GM23338 (cell line): ENCODE data around the gene C19orf25. TPM values are rescaled to one million over a fixed set of nuclear protein-coding genes. Genes with fewer than 3 reads are reported as not detected.

Source experiments
- ATAC-seq: fragments of 200-7000 bp; cut with Tn5 transposase; 3 replicates; pipeline ENCODE4 v1.9.1; 2020
- DNase-seq: peaks from one replicate; pipeline ENCODE4 v3.0.0-alpha.2; 2015; ENCODE audit warnings: low spot score
- H2AFZ ChIP-seq: fragments of 200-600 bp; sonication (generic); 2 replicates; pipeline ENCODE4 v1.8.0; 2016; ENCODE audit warnings: antibody characterized with exemption, mild to moderate bottlenecking, moderate library complexity
- H3F3A ChIP-seq: fragments of 200-600 bp; sonication (generic); replicated peaks from 2 replicates; pipeline ENCODE4 v1.8.0; 2017; ENCODE audit warnings: antibody characterized with exemption, mixed run types, low read depth
- H3K27ac ChIP-seq: fragments of 200-600 bp; sonication (generic); 2 replicates; pipeline ENCODE4 v1.6.1; 2016; ENCODE audit warnings: low read depth
- H3K27me3 ChIP-seq: fragments of 200-600 bp; sonication (generic); 2 replicates; pipeline ENCODE4 v1.8.0; 2016; ENCODE audit warnings: mild to moderate bottlenecking, mixed run types, moderate library complexity; ENCODE audit not compliant: insufficient read depth
- H3K36me3 ChIP-seq: fragments of 200-600 bp; sonication (generic); 2 replicates; pipeline ENCODE4 v1.8.0; 2016; ENCODE audit warnings: mild to moderate bottlenecking; ENCODE audit not compliant: insufficient read depth
- H3K4me1 ChIP-seq: fragments of 200-600 bp; sonication (generic); 2 replicates; pipeline ENCODE4 v1.8.0; 2016; ENCODE audit warnings: mild to moderate bottlenecking, moderate library complexity; ENCODE audit not compliant: insufficient read depth
- H3K4me2 ChIP-seq: fragments of 200-600 bp; sonication (generic); 2 replicates; pipeline ENCODE4 v1.7.1; 2017; ENCODE audit warnings: mixed run types
- H3K4me3 ChIP-seq: fragments of 200-600 bp; sonication (generic); 2 replicates; pipeline ENCODE4 v1.6.1; 2016; ENCODE audit warnings: mixed run types
- H3K79me2 ChIP-seq: fragments of 200-600 bp; sonication (generic); replicated peaks from 2 replicates; pipeline ENCODE4 v1.8.0; 2017; ENCODE audit warnings: mild to moderate bottlenecking; ENCODE audit not compliant: insufficient read depth
- H3K9me2 ChIP-seq: fragments of 200-600 bp; sonication (generic); 2 replicates; pipeline ENCODE4 v1.8.0; 2017; ENCODE audit not compliant: insufficient read depth
- H4K20me1 ChIP-seq: fragments of 200-600 bp; sonication (generic); replicated peaks from 2 replicates; pipeline ENCODE4 v1.8.0; 2017; ENCODE audit warnings: mild to moderate bottlenecking; ENCODE audit not compliant: insufficient read depth
- H3K27ac Mint-ChIP-seq: 2 replicates; pipeline ENCODE4 v1.8.0; 2020; ENCODE audit warnings: inconsistent platforms, mild to moderate bottlenecking, moderate library complexity, mixed read lengths
- H3K27me3 Mint-ChIP-seq: 3 replicates; pipeline ENCODE4 v1.8.0; 2022; ENCODE audit warnings: low read depth, mild to moderate bottlenecking, moderate library complexity, mixed read lengths, inconsistent platforms; ENCODE audit not compliant: insufficient read depth, poor library complexity
- H3K36me3 Mint-ChIP-seq: 3 replicates; pipeline ENCODE4 v1.8.0; 2021; ENCODE audit warnings: low read depth, mild to moderate bottlenecking, inconsistent platforms, moderate library complexity, mixed read lengths
- H3K4me1 Mint-ChIP-seq: 3 replicates; pipeline ENCODE4 v1.8.0; 2020; ENCODE audit warnings: mild to moderate bottlenecking, inconsistent platforms, mixed read lengths
- H3K4me3 Mint-ChIP-seq: 3 replicates; pipeline ENCODE4 v1.8.0; 2021; ENCODE audit warnings: moderate library complexity, mild to moderate bottlenecking, inconsistent platforms, mixed read lengths
- H3K9me3 Mint-ChIP-seq: 3 replicates; pipeline ENCODE4 v1.8.0; 2020; ENCODE audit warnings: moderate library complexity, mild to moderate bottlenecking, inconsistent platforms, mixed read lengths
- CREB1 ChIP-seq: fragments of 250-450 bp; sonication (Bioruptor Pico); IDR thresholded peaks from 2 replicates; pipeline ENCODE4 v1.5.0; 2020; ENCODE audit warnings: low read depth, mild to moderate bottlenecking, moderate library complexity
- EZH2 ChIP-seq: fragments of 200-600 bp; sonication (generic); IDR thresholded peaks from one replicate; pipeline ENCODE4 v1.8.0; 2017; ENCODE audit warnings: antibody characterized with exemption, mild to moderate bottlenecking, low read depth; ENCODE audit not compliant: unreplicated experiment
- EZH2phosphoT487 ChIP-seq: fragments of 200-600 bp; sonication (generic); IDR thresholded peaks from one replicate; pipeline ENCODE4 v1.8.1; 2018; ENCODE audit warnings: antibody characterized with exemption; ENCODE audit not compliant: unreplicated experiment
- JUNB ChIP-seq: IDR thresholded peaks from one replicate; pipeline ENCODE4 v1.6.1; 2016; ENCODE audit warnings: antibody characterized with exemption; ENCODE audit not compliant: unreplicated experiment
- POLR2AphosphoS5 ChIP-seq: IDR thresholded peaks from 2 replicates; pipeline ENCODE4 v1.6.1; 2016; ENCODE audit warnings: antibody characterized with exemption, low read depth
- REST ChIP-seq: IDR thresholded peaks from one replicate; pipeline ENCODE4 v1.6.1; 2018; ENCODE audit warnings: antibody characterized with exemption; ENCODE audit not compliant: unreplicated experiment
- ZNF114 ChIP-seq: fragments of 250-450 bp; sonication (Bioruptor Pico); IDR thresholded peaks from 2 replicates; pipeline ENCODE4 v1.5.0; 2020; ENCODE audit warnings: mild to moderate bottlenecking, moderate library complexity
- ZNF331 ChIP-seq: fragments of 250-450 bp; sonication (Bioruptor Pico); IDR thresholded peaks from 2 replicates; pipeline ENCODE4 v1.5.0; 2020; ENCODE audit warnings: low read depth, mild to moderate bottlenecking, moderate library complexity
- polyA plus RNA-seq: library from polyadenylated mRNA; unstranded; fragments of >200 nt; fragmentation: Nextera tagmentation; extraction: Ambion mirVana; gene quantifications from 2 replicates; pipeline ENCODE4 v1.2.1, GENCODE V29; 2016
- total RNA-seq: library from RNA; depleted of rRNA; stranded (reverse); fragments of >200 nt; shearing (Covaris generic); gene quantifications from 2 replicates; pipeline ENCODE4 v1.2.3, GENCODE V29; 2014
- TF ChIP-seq, protein P1 (sequence below), 2 experiments: fragments of 200-600 bp in 1 of 2; sonication (generic) in 1 of 2; conservative IDR thresholded peaks; 2 replicates each; pipeline versions ENCODE4 v1.5.1 to v1.6.1; 2016 to 2017; ENCODE audit warnings: antibody characterized with exemption in 2 of 2, low read depth in 2 of 2, mild to moderate bottlenecking in 2 of 2, moderate library complexity in 1 of 2
- TF ChIP-seq, protein P2 (sequence below): fragments of 250-450 bp; sonication (Bioruptor Pico); IDR thresholded peaks from 2 replicates; pipeline ENCODE4 v1.5.0; 2020; ENCODE audit warnings: mild to moderate bottlenecking, moderate library complexity

Gene C19orf25
- total and polyA plus RNA-seq, 2 experiments from 2014 or later: 43.5 to 61.1 TPM

- no peak for TF ChIP-seq REST
Observed at GRCh38 chr19:1522061-1522460, 43.0 kb upstream of the C19orf25 start (continued).

DNA sequence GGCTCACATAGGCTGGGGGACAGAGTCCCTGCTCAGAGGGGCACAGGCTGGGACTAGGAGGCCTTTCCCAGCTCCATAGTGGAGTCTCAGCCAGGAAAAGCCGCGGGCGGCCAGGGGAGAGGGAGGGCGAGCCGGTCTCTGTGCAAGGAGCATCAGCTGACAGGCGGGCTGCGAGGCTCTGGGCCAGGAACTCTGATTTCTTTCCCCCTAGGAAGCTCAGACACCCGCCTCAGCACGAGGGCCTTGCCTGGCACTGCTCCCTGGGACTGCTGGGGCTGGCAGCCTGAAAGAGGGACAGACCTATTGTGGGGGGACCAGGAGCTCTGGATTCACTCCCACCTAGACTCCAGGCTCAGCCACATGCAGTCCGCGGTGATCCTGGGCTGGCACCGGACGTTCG lies 42.6 kb upstream of the C19orf25 start:
- H3K4me2 ChIP-seq: no peak overlapping the region
- no peak overlapping the region for H2AFZ ChIP-seq
- no peak for ATAC-seq
- peaks cover 6% of the 10 kb centered on the region; the same call in 2 of the 3 replicates for H3K4me1 Mint-ChIP-seq
- H3K27me3 ChIP-seq: peaks cover 27% of the 10 kb centered on the region
- no peak for DNase-seq
- H4K20me1 ChIP-seq: no peaks in the 10 kb centered on the region; the same call in 1 of the 2 replicates
- 0 out of 2 replicates have a peak, but pooled peaks cover 4% of the 10 kb centered on the region for H3F3A ChIP-seq
- peaks cover 4% of the 10 kb centered on the region; the same call in 1 of the 3 replicates for H3K36me3 Mint-ChIP-seq
- H3K27ac Mint-ChIP-seq: no peak overlapping the region
- H3K4me3 ChIP-seq: no peak overlapping the region
- H3K27me3 Mint-ChIP-seq: peaks cover 41% of the 10 kb centered on the region
- no peaks in the 10 kb centered on the region for H3K36me3 ChIP-seq
- H3K27ac ChIP-seq: no peak overlapping the region
- peaks cover 8% of the 10 kb centered on the region for H3K9me3 Mint-ChIP-seq
- H3K9me2 ChIP-seq: no peaks in the 10 kb centered on the region
- H3K4me3 Mint-ChIP-seq: no peak overlapping the region
- no peaks in the 10 kb centered on the region for H3K4me1 ChIP-seq
- H3K79me2 ChIP-seq: no peaks in the 10 kb centered on the region
- TF ChIP-seq, protein P1, sequence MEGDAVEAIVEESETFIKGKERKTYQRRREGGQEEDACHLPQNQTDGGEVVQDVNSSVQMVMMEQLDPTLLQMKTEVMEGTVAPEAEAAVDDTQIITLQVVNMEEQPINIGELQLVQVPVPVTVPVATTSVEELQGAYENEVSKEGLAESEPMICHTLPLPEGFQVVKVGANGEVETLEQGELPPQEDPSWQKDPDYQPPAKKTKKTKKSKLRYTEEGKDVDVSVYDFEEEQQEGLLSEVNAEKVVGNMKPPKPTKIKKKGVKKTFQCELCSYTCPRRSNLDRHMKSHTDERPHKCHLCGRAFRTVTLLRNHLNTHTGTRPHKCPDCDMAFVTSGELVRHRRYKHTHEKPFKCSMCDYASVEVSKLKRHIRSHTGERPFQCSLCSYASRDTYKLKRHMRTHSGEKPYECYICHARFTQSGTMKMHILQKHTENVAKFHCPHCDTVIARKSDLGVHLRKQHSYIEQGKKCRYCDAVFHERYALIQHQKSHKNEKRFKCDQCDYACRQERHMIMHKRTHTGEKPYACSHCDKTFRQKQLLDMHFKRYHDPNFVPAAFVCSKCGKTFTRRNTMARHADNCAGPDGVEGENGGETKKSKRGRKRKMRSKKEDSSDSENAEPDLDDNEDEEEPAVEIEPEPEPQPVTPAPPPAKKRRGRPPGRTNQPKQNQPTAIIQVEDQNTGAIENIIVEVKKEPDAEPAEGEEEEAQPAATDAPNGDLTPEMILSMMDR (conservative IDR thresholded peaks at IDR 0.05; ENCODE audit: low read depth in 2 of 2): no peak
- no peak for TF ChIP-seq ZNF114 (CRISPR knock-in tag)
- TF ChIP-seq CREB1 (CRISPR knock-in tag): no peak
- TF ChIP-seq EZH2: no peak
- no peak for TF ChIP-seq ZNF331
- TF ChIP-seq, protein P2, sequence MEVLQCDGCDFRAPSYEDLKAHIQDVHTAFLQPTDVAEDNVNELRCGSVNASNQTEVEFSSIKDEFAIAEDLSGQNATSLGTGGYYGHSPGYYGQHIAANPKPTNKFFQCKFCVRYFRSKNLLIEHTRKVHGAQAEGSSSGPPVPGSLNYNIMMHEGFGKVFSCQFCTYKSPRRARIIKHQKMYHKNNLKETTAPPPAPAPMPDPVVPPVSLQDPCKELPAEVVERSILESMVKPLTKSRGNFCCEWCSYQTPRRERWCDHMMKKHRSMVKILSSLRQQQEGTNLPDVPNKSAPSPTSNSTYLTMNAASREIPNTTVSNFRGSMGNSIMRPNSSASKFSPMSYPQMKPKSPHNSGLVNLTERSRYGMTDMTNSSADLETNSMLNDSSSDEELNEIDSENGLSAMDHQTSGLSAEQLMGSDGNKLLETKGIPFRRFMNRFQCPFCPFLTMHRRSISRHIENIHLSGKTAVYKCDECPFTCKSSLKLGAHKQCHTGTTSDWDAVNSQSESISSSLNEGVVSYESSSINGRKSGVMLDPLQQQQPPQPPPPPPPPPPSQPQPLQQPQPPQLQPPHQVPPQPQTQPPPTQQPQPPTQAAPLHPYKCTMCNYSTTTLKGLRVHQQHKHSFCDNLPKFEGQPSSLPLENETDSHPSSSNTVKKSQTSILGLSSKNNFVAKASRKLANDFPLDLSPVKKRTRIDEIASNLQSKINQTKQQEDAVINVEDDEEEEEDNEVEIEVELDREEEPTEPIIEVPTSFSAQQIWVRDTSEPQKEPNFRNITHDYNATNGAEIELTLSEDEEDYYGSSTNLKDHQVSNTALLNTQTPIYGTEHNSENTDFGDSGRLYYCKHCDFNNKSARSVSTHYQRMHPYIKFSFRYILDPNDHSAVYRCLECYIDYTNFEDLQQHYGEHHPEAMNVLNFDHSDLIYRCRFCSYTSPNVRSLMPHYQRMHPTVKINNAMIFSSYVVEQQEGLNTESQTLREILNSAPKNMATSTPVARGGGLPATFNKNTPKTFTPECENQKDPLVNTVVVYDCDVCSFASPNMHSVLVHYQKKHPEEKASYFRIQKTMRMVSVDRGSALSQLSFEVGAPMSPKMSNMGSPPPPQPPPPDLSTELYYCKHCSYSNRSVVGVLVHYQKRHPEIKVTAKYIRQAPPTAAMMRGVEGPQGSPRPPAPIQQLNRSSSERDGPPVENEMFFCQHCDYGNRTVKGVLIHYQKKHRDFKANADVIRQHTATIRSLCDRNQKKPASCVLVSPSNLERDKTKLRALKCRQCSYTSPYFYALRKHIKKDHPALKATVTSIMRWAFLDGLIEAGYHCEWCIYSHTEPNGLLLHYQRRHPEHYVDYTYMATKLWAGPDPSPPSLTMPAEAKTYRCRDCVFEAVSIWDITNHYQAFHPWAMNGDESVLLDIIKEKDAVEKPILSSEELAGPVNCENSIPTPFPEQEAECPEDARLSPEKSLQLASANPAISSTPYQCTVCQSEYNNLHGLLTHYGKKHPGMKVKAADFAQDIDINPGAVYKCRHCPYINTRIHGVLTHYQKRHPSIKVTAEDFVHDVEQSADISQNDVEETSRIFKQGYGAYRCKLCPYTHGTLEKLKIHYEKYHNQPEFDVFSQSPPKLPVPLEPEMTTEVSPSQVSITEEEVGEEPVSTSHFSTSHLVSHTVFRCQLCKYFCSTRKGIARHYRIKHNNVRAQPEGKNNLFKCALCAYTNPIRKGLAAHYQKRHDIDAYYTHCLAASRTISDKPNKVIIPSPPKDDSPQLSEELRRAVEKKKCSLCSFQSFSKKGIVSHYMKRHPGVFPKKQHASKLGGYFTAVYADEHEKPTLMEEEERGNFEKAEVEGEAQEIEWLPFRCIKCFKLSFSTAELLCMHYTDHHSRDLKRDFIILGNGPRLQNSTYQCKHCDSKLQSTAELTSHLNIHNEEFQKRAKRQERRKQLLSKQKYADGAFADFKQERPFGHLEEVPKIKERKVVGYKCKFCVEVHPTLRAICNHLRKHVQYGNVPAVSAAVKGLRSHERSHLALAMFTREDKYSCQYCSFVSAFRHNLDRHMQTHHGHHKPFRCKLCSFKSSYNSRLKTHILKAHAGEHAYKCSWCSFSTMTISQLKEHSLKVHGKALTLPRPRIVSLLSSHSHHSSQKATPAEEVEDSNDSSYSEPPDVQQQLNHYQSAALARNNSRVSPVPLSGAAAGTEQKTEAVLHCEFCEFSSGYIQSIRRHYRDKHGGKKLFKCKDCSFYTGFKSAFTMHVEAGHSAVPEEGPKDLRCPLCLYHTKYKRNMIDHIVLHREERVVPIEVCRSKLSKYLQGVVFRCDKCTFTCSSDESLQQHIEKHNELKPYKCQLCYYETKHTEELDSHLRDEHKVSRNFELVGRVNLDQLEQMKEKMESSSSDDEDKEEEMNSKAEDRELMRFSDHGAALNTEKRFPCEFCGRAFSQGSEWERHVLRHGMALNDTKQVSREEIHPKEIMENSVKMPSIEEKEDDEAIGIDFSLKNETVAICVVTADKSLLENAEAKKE (CRISPR knock-in tag): no peak
- TF ChIP-seq REST: no peak
- TF ChIP-seq POLR2AphosphoS5: no peak
- TF ChIP-seq EZH2phosphoT487: no peak
- no peak for TF ChIP-seq JUNB
